ENCODE results near the gene PRKCA.

The PRKCA gene

GRCh38 chr17:66727634-66728570 lies 425.5 kb downstream of the PRKCA start:
- Mint-ChIP-seq H3K9me3 (no peaks in the 10 kb centered on the region), H3K36me3 (ENCODE audit: insufficient read depth) (peaks cover 2% of the 10 kb centered on the region), H3K4me3 (no peak overlapping the region), H3K4me1 (ENCODE audit: low read depth in 2 of 2) (peaks cover 12 to 16% of the 10 kb centered on the region in 2 donors), H3K27ac (peak overlapping the region; percentile 59 to 67), H3K27me3 (no peaks in the 10 kb centered on the region)
- ATAC-seq (replicated peaks) (peak; percentile 61), DNase-seq (peak; percentile 9 to 21 (median 15))

- ATAC-seq (replicated peaks): no peak
- no peak for DNase-seq
These were observed 428.1 kb downstream of the PRKCA start for GRCh38 chr17:66730461-66730923.

GRCh38 chr17:66733759-66734158 lies 431.3 kb downstream of the PRKCA start:
- Mint-ChIP-seq H3K27ac (no peak overlapping the region), H3K36me3 (ENCODE audit: insufficient read depth) (peaks cover 18% of the 10 kb centered on the region), H3K9me3 (no peaks in the 10 kb centered on the region), H3K4me1 (ENCODE audit: low read depth in 2 of 2) (no peaks in the 10 kb centered on the region), H3K4me3 (no peak overlapping the region), H3K27me3 (no peaks in the 10 kb centered on the region)
- DNase-seq (no peak), ATAC-seq (replicated peaks) (no peak)

More at GRCh38 chr17:66730461-66730923, 428.1 kb downstream of the PRKCA start:
- H3K27me3 Mint-ChIP-seq: no peaks in the 10 kb centered on the region
- H3K36me3 Mint-ChIP-seq (ENCODE audit: insufficient read depth): peaks cover 4% of the 10 kb centered on the region
- H3K9me3 Mint-ChIP-seq: no peaks in the 10 kb centered on the region
- H3K4me3 Mint-ChIP-seq: no peak overlapping the region
- no peak overlapping the region for H3K27ac Mint-ChIP-seq
- peaks cover 2% of the 10 kb centered on the region in 2 donors for H3K4me1 Mint-ChIP-seq (ENCODE audit: low read depth in 2 of 2)

GRCh38 chr17:66734186-66734943 lies 432.0 kb downstream of the PRKCA start:
- Mint-ChIP-seq H3K36me3 (ENCODE audit: insufficient read depth) (peaks cover 18% of the 10 kb centered on the region), H3K4me1 (ENCODE audit: low read depth in 2 of 2) (no peaks in the 10 kb centered on the region), H3K27ac (no peak overlapping the region), H3K4me3 (no peak overlapping the region), H3K27me3 (no peaks in the 10 kb centered on the region), H3K9me3 (no peaks in the 10 kb centered on the region)
- ATAC-seq (replicated peaks) (no peak), DNase-seq (no peak)

- DNase-seq (no peak), ATAC-seq (replicated peaks) (no peak)
- no peak overlapping the region for H3K27ac Mint-ChIP-seq
- H3K4me3 Mint-ChIP-seq: no peak overlapping the region
- no peaks in the 10 kb centered on the region for H3K27me3 Mint-ChIP-seq
- peaks cover 15% of the 10 kb centered on the region for H3K36me3 Mint-ChIP-seq (ENCODE audit: insufficient read depth)
- no peaks in the 10 kb centered on the region for H3K4me1 Mint-ChIP-seq (ENCODE audit: low read depth in 2 of 2)
- H3K9me3 Mint-ChIP-seq: no peaks in the 10 kb centered on the region
These were observed 435.1 kb downstream of the PRKCA start for GRCh38 chr17:66737524-66737923.

GRCh38 chr17:66738301-66738700 lies 435.9 kb downstream of the PRKCA start:
- Mint-ChIP-seq H3K27me3 (no peaks in the 10 kb centered on the region), H3K4me3 (no peak overlapping the region), H3K36me3 (ENCODE audit: insufficient read depth) (peaks cover 15% of the 10 kb centered on the region), H3K4me1 (ENCODE audit: low read depth in 2 of 2) (no peaks in the 10 kb centered on the region), H3K27ac (no peak overlapping the region), H3K9me3 (no peaks in the 10 kb centered on the region)
- no peak for ATAC-seq (replicated peaks)
- no peak for DNase-seq

- Mint-ChIP-seq H3K27ac (no peak overlapping the region), H3K4me3 (no peak overlapping the region), H3K9me3 (no peaks in the 10 kb centered on the region), H3K36me3 (ENCODE audit: insufficient read depth) (peaks cover 18% of the 10 kb centered on the region), H3K27me3 (no peaks in the 10 kb centered on the region), H3K4me1 (ENCODE audit: low read depth in 2 of 2) (no peaks in the 10 kb centered on the region)
- no peak for DNase-seq
- no peak for ATAC-seq (replicated peaks)
These were observed 437.1 kb downstream of the PRKCA start for GRCh38 chr17:66739553-66739952.

- Mint-ChIP-seq H3K4me3 (no peak overlapping the region), H3K27ac (no peak overlapping the region), H3K4me1 (ENCODE audit: low read depth in 2 of 2) (no peaks in the 10 kb centered on the region), H3K9me3 (no peaks in the 10 kb centered on the region), H3K36me3 (ENCODE audit: insufficient read depth) (peaks cover 22% of the 10 kb centered on the region), H3K27me3 (no peaks in the 10 kb centered on the region)
- ATAC-seq (replicated peaks) (no peak), DNase-seq (no peak)
These were observed 437.8 kb downstream of the PRKCA start for GRCh38 chr17:66740226-66740625.

- H3K4me3 Mint-ChIP-seq: no peak overlapping the region
- H3K36me3 Mint-ChIP-seq (ENCODE audit: insufficient read depth): peaks cover 7% of the 10 kb centered on the region
- H3K27ac Mint-ChIP-seq: no peak overlapping the region
- DNase-seq: no peak
- no peaks in the 10 kb centered on the region for H3K27me3 Mint-ChIP-seq
- H3K9me3 Mint-ChIP-seq: no peaks in the 10 kb centered on the region
- no peak for ATAC-seq (replicated peaks)
- no peaks in the 10 kb centered on the region for H3K4me1 Mint-ChIP-seq (ENCODE audit: low read depth in 2 of 2)
These were observed 441.1 kb downstream of the PRKCA start for GRCh38 chr17:66743511-66743910.

GRCh38 chr17:66746736-66747135 lies 444.3 kb downstream of the PRKCA start:
- no peak overlapping the region for H3K27ac Mint-ChIP-seq
- H3K4me1 Mint-ChIP-seq (ENCODE audit: low read depth in 2 of 2): peaks cover 0 to 1% of the 10 kb centered on the region in 2 donors
- H3K9me3 Mint-ChIP-seq: no peaks in the 10 kb centered on the region
- peaks cover 10% of the 10 kb centered on the region for H3K36me3 Mint-ChIP-seq (ENCODE audit: insufficient read depth)
- no peaks in the 10 kb centered on the region for H3K27me3 Mint-ChIP-seq
- H3K4me3 Mint-ChIP-seq: no peak overlapping the region
- ATAC-seq (replicated peaks): no peak
- no peak for DNase-seq

- Mint-ChIP-seq H3K4me3 (no peak overlapping the region), H3K36me3 (ENCODE audit: insufficient read depth) (peaks cover 10% of the 10 kb centered on the region), H3K27ac (no peak overlapping the region), H3K9me3 (no peaks in the 10 kb centered on the region), H3K4me1 (ENCODE audit: low read depth in 2 of 2) (peaks cover 0 to 1% of the 10 kb centered on the region in 2 donors), H3K27me3 (no peaks in the 10 kb centered on the region)
- DNase-seq (no peak), ATAC-seq (replicated peaks) (no peak)
These were observed 445.3 kb downstream of the PRKCA start for GRCh38 chr17:66747578-66748275.

GRCh38 chr17:66748578-66748977 lies 446.2 kb downstream of the PRKCA start:
- no peak overlapping the region for H3K27ac Mint-ChIP-seq
- H3K4me1 Mint-ChIP-seq (ENCODE audit: low read depth in 2 of 2): peaks cover 0 to 1% of the 10 kb centered on the region in 2 donors
- DNase-seq: no peak
- no peak overlapping the region for H3K4me3 Mint-ChIP-seq
- H3K9me3 Mint-ChIP-seq: no peaks in the 10 kb centered on the region
- H3K27me3 Mint-ChIP-seq: no peaks in the 10 kb centered on the region
- peaks cover 10% of the 10 kb centered on the region for H3K36me3 Mint-ChIP-seq (ENCODE audit: insufficient read depth)
- ATAC-seq (replicated peaks): no peak

GRCh38 chr17:66749217-66749832 lies 446.9 kb downstream of the PRKCA start:
- Mint-ChIP-seq H3K27me3 (no peaks in the 10 kb centered on the region), H3K4me3 (no peak overlapping the region), H3K36me3 (ENCODE audit: insufficient read depth) (peaks cover 10% of the 10 kb centered on the region), H3K9me3 (no peaks in the 10 kb centered on the region), H3K27ac (no peak overlapping the region), H3K4me1 (ENCODE audit: low read depth in 2 of 2) (peaks cover 0 to 1% of the 10 kb centered on the region in 2 donors)
- DNase-seq: no peak
- ATAC-seq (replicated peaks): no peak

Measured in effector memory CD8-positive, alpha-beta T cell (primary cell).